ENCODE data around the gene MATCAP1.

DNA sequence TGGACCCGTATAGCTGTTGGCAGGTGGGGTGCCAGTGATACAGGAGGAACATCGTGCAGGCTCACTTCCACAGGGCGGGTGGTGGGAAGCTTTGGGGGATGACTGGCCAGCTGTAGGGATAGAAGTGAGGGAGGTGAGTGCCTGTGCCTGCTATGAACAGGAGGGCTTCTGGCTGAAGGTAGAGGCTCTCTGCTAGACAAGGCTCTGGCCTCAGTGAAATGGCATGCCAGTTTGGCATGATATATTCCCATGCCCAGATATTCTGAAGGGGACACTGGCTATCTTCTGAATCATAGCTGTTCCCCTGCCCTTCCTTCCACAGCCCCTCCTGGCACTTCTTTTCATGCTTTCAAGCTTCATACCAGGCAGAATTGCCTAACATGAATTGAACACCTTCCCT is 54.9 kb downstream of the MATCAP1 start:
- TF ChIP-seq EZH2 (IDR thresholded peaks at IDR 0.05; ENCODE audit: insufficient read depth, poor library complexity, severe bottlenecking) (no peak), EZH2phosphoT487 (IDR thresholded peaks at IDR 0.05; ENCODE audit: insufficient read depth, low read depth) (no peak)

Measured in GM23248 (cell line).